ENCODE results near the gene ZBTB46.
A peak's percentile ranks its signal among the peaks of the same experiment; 100 is the strongest.

ZBTB46 gene

GRCh38 chr20:63701051-63701328, 130.1 kb downstream of the ZBTB46 start:
- no peak overlapping the region for H2AK5ac ChIP-seq (ENCODE audit: low read length)
- no peak overlapping the region for H2AFZ ChIP-seq (ENCODE audit: insufficient read depth, low read length, poor library complexity)
- H4K8ac ChIP-seq (ENCODE audit: low read depth, low read length), result no peak overlapping the region
- H3K36me3 ChIP-seq (ENCODE audit: control insufficient read depth in 1 of 2, insufficient read depth in 2 of 2, low read length in 2 of 2), result peaks cover 27 to 28% of the 10 kb centered on the region in 2 experiments
- H3K4me2 ChIP-seq (ENCODE audit: low read length), result no peak overlapping the region
- no peaks in the 10 kb centered on the region for H3K79me2 ChIP-seq (ENCODE audit: control insufficient read depth, insufficient read depth, low read length, poor library complexity)
- no peak overlapping the region for H3K9ac ChIP-seq (ENCODE audit: low read length)
- H3K14ac ChIP-seq (ENCODE audit: low read length), result no peak overlapping the region
- no peak overlapping the region for H4K91ac ChIP-seq (ENCODE audit: low read depth, low read length)
- no peak overlapping the region for H3K4me3 ChIP-seq (ENCODE audit: low read depth, low read length)
- peaks cover 3% of the 10 kb centered on the region for H3K9me3 ChIP-seq (ENCODE audit: insufficient read depth, low read depth, low read length)
- H3K79me1 ChIP-seq (ENCODE audit: low read length), result no peaks in the 10 kb centered on the region
- no peak overlapping the region for H3K23ac ChIP-seq (ENCODE audit: low read length)
- WGBS (ENCODE audit: extremely low coverage, insufficient coverage, insufficient read length), result no CpG with 5 or more reads among the region's 5 CpGs
- DNase-seq, result no peak
- peaks cover 6 to 11% of the 10 kb centered on the region in 2 experiments for H3K4me1 ChIP-seq (ENCODE audit: control insufficient read depth in 1 of 2, insufficient read depth in 2 of 2, low read length in 2 of 2)
- no peak overlapping the region for H3K4ac ChIP-seq (ENCODE audit: low read depth, low read length)
- H2BK120ac ChIP-seq (ENCODE audit: insufficient read depth, low read length, poor library complexity), result no peak overlapping the region
- H3K18ac ChIP-seq (ENCODE audit: low read length), result no peak overlapping the region
- H3K27me3 ChIP-seq (ENCODE audit: insufficient read depth, low read length), result no peaks in the 10 kb centered on the region
- H2BK5ac ChIP-seq (ENCODE audit: low read depth, low read length, poor library complexity), result no peak overlapping the region
- H3K27ac ChIP-seq (ENCODE audit: low read depth, low read length), result no peak overlapping the region
- H2BK12ac ChIP-seq (ENCODE audit: low read length), result no peak overlapping the region
- H4K12ac ChIP-seq (ENCODE audit: low read depth, low read length), result no peak overlapping the region

- no peak overlapping the region for H3K14ac ChIP-seq (ENCODE audit: low read length)
- no peak overlapping the region for H4K8ac ChIP-seq (ENCODE audit: low read depth, low read length)
- peaks cover 22 to 23% of the 10 kb centered on the region in 2 experiments for H3K36me3 ChIP-seq (ENCODE audit: control insufficient read depth in 1 of 2, insufficient read depth in 2 of 2, low read length in 2 of 2)
- no peak overlapping the region for H2BK12ac ChIP-seq (ENCODE audit: low read length)
- no peaks in the 10 kb centered on the region for H3K27me3 ChIP-seq (ENCODE audit: insufficient read depth, low read length)
- H3K79me1 ChIP-seq (ENCODE audit: low read length), result no peaks in the 10 kb centered on the region
- no peak overlapping the region for H3K4me2 ChIP-seq (ENCODE audit: low read length)
- H3K9ac ChIP-seq (ENCODE audit: low read length), result no peak overlapping the region
- H2BK5ac ChIP-seq (ENCODE audit: low read depth, low read length, poor library complexity), result no peak overlapping the region
- H4K91ac ChIP-seq (ENCODE audit: low read depth, low read length), result no peak overlapping the region
- no peaks in the 10 kb centered on the region for H3K79me2 ChIP-seq (ENCODE audit: control insufficient read depth, insufficient read depth, low read length, poor library complexity)
- no peak overlapping the region for H3K18ac ChIP-seq (ENCODE audit: low read length)
- H3K4me1 ChIP-seq (ENCODE audit: control insufficient read depth in 1 of 2, insufficient read depth in 2 of 2, low read length in 2 of 2), result peaks cover 6 to 11% of the 10 kb centered on the region in 2 experiments
- H3K9me3 ChIP-seq (ENCODE audit: insufficient read depth, low read depth, low read length), result peaks cover 3% of the 10 kb centered on the region
- no peak overlapping the region for H3K23ac ChIP-seq (ENCODE audit: low read length)
- no peak overlapping the region for H3K4ac ChIP-seq (ENCODE audit: low read depth, low read length)
- no CpG with 5 or more reads among the region's 43 CpGs for WGBS (ENCODE audit: extremely low coverage, insufficient coverage, insufficient read length)
- no peak overlapping the region for H3K4me3 ChIP-seq (ENCODE audit: low read depth, low read length)
- H3K27ac ChIP-seq (ENCODE audit: low read depth, low read length), result no peak overlapping the region
- no peak overlapping the region for H2BK120ac ChIP-seq (ENCODE audit: insufficient read depth, low read length, poor library complexity)
- no peak overlapping the region for H2AK5ac ChIP-seq (ENCODE audit: low read length)
- DNase-seq, result no peak
- H2AFZ ChIP-seq (ENCODE audit: insufficient read depth, low read length, poor library complexity), result no peak overlapping the region
- no peak overlapping the region for H4K12ac ChIP-seq (ENCODE audit: low read depth, low read length)
Measured at GRCh38 chr20:63700199-63701050, 130.6 kb downstream of the ZBTB46 start.

GRCh38 chr20:63699466-63700198, 131.4 kb downstream of the ZBTB46 start:
- Histone ChIP-seq H3K14ac (ENCODE audit: low read length) (no peak overlapping the region), H2AK5ac (ENCODE audit: low read length) (no peak overlapping the region), H2BK120ac (ENCODE audit: insufficient read depth, low read length, poor library complexity) (no peak overlapping the region), H2AFZ (ENCODE audit: insufficient read depth, low read length, poor library complexity) (no peak overlapping the region), H2BK12ac (ENCODE audit: low read length) (no peak overlapping the region), H3K4me2 (ENCODE audit: low read length) (no peak overlapping the region), H3K4ac (ENCODE audit: low read depth, low read length) (no peak overlapping the region), H4K12ac (ENCODE audit: low read depth, low read length) (no peak overlapping the region), H3K4me3 (ENCODE audit: low read depth, low read length) (peak overlapping the region; percentile 6), H3K18ac (ENCODE audit: low read length) (no peak overlapping the region), H3K9ac (ENCODE audit: low read length) (no peak overlapping the region), H3K79me2 (ENCODE audit: control insufficient read depth, insufficient read depth, low read length, poor library complexity) (no peaks in the 10 kb centered on the region), H3K27me3 (ENCODE audit: insufficient read depth, low read length) (no peaks in the 10 kb centered on the region), H3K36me3 (ENCODE audit: control insufficient read depth in 1 of 2, insufficient read depth in 2 of 2, low read length in 2 of 2) (peaks cover 15 to 16% of the 10 kb centered on the region in 2 experiments), H3K4me1 (ENCODE audit: control insufficient read depth in 1 of 2, insufficient read depth in 2 of 2, low read length in 2 of 2) (peaks cover 6 to 11% of the 10 kb centered on the region in 2 experiments), H4K8ac (ENCODE audit: low read depth, low read length) (peak overlapping the region; percentile 17), H3K9me3 (ENCODE audit: insufficient read depth, low read depth, low read length) (peaks cover 3% of the 10 kb centered on the region), H3K23ac (ENCODE audit: low read length) (no peak overlapping the region), H2BK5ac (ENCODE audit: low read depth, low read length, poor library complexity) (no peak overlapping the region), H4K91ac (ENCODE audit: low read depth, low read length) (no peak overlapping the region), H3K79me1 (ENCODE audit: low read length) (no peaks in the 10 kb centered on the region), H3K27ac (ENCODE audit: low read depth, low read length) (no peak overlapping the region)
- WGBS (ENCODE audit: extremely low coverage, insufficient coverage, insufficient read length), result no CpG with 5 or more reads among the region's 24 CpGs
- no peak for DNase-seq

- H3K27ac ChIP-seq (ENCODE audit: low read depth, low read length), result no peak overlapping the region
- H2AK5ac ChIP-seq (ENCODE audit: low read length), result no peak overlapping the region
- no peak overlapping the region for H3K9ac ChIP-seq (ENCODE audit: low read length)
- no peak overlapping the region for H3K14ac ChIP-seq (ENCODE audit: low read length)
- H3K36me3 ChIP-seq (ENCODE audit: control insufficient read depth in 1 of 2, insufficient read depth in 2 of 2, low read length in 2 of 2), result peaks cover 7 to 9% of the 10 kb centered on the region in 2 experiments
- H3K79me1 ChIP-seq (ENCODE audit: low read length), result no peaks in the 10 kb centered on the region
- H3K4ac ChIP-seq (ENCODE audit: low read depth, low read length), result no peak overlapping the region
- no peak overlapping the region for H2BK120ac ChIP-seq (ENCODE audit: insufficient read depth, low read length, poor library complexity)
- H3K4me2 ChIP-seq (ENCODE audit: low read length), result no peak overlapping the region
- peak; percentile 57 to 67 for DNase-seq
- no peaks in the 10 kb centered on the region for H3K79me2 ChIP-seq (ENCODE audit: control insufficient read depth, insufficient read depth, low read length, poor library complexity)
- no peak overlapping the region for H3K18ac ChIP-seq (ENCODE audit: low read length)
- WGBS (ENCODE audit: extremely low coverage, insufficient coverage, insufficient read length), result no CpG with 5 or more reads among the region's 19 CpGs
- H3K27me3 ChIP-seq (ENCODE audit: insufficient read depth, low read length), result no peaks in the 10 kb centered on the region
- H4K12ac ChIP-seq (ENCODE audit: low read depth, low read length), result no peak overlapping the region
- H3K9me3 ChIP-seq (ENCODE audit: insufficient read depth, low read depth, low read length), result peaks cover 3% of the 10 kb centered on the region
- H3K4me1 ChIP-seq (ENCODE audit: control insufficient read depth in 1 of 2, insufficient read depth in 2 of 2, low read length in 2 of 2), result peaks cover 6 to 11% of the 10 kb centered on the region in 2 experiments
- no peak overlapping the region for H2BK12ac ChIP-seq (ENCODE audit: low read length)
- H2AFZ ChIP-seq (ENCODE audit: insufficient read depth, low read length, poor library complexity), result no peak overlapping the region
- no peak overlapping the region for H3K23ac ChIP-seq (ENCODE audit: low read length)
- H2BK5ac ChIP-seq (ENCODE audit: low read depth, low read length, poor library complexity), result no peak overlapping the region
- no peak overlapping the region for H4K91ac ChIP-seq (ENCODE audit: low read depth, low read length)
- H4K8ac ChIP-seq (ENCODE audit: low read depth, low read length), result no peak overlapping the region
- H3K4me3 ChIP-seq (ENCODE audit: low read depth, low read length), result peak overlapping the region; percentile 6
Measured at GRCh38 chr20:63698739-63699465, 132.2 kb downstream of the ZBTB46 start.

Measured in trophoblast cell (in vitro differentiated cells and primary cell).